HG03460 (cell line): Measurements from ENCODE around the gene IGLL5.

Experiments used
- ATAC-seq: cut with Tn5 transposase; IDR thresholded peaks from one replicate; pipeline ENCODE4 v1.9.1; 2021; ENCODE audit not compliant: unreplicated experiment

The IGLL5 gene

DNA sequence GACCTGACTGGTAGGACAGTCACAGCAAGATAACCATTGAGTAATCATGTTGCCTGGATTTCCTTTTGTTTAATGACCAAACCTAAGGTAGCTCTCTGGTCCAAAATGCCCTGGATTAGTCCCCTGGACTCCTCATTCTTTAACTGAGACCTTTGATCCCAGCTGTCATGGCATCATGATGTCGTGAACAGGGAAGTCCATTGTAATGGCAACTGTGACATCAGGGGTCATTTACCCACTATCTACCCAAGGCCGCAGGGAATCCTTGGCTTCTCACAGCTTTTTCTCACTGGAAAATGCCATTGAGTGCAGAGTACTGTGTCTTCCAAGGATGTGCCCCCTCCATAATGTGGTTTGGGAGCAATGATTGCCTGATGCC lies 29.1 kb upstream of the IGLL5 start:
- ATAC-seq = no peak

DNA sequence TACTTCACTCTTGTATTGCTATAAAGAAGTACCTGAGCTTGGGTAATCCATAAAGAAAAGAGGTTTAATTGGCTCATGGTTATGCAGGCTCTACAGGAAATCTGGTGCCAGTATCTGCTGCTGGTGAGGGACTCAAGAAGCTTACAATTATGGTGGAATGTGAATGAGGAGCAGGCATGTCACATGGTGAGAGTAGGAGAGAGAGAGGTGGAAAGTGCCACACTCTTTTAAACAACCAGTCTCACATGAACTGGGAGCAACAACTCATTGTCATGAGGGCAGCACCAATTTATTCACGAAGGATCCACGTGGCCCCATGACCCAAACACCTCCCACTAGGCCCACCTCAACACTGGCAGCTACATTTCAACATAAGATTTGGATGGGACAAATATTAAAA lies 24.6 kb upstream of the IGLL5 start:
- ATAC-seq = no peak

DNA sequence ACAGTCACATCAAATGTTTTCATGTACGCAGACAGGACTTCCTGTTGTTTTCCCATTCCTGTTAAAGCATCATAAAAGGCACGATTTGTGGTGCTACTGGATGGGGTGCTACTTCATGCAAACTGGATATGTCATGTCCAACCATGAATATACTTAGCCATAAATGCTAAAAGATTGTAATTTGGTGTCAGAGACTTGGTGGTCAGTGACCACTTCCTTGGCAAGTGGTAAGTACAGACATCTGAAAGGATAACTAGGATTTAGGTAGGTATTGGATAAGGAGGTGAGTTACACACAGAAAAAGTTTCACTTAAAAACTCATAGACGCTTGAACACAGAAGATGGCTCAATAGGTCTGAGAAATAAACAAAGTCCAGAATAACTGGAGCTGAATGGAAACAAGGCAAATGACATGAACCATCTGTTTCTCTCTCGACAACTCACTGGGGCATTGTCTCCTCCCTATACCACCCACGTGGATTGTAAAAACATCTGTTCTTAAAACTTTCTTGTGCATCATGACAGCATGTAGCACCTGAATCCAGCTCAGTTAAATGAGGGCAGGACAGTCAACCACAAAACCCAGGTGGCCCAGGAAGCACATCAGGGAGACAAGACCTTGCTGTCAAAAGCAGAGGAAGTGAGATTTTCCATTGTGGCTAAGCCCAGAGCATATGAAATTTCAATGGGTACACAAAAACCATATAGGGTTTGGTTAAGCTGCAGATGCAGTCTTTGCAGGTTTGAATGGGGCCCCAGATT lies 22.1 kb upstream of the IGLL5 start:
- ATAC-seq = no peak

DNA sequence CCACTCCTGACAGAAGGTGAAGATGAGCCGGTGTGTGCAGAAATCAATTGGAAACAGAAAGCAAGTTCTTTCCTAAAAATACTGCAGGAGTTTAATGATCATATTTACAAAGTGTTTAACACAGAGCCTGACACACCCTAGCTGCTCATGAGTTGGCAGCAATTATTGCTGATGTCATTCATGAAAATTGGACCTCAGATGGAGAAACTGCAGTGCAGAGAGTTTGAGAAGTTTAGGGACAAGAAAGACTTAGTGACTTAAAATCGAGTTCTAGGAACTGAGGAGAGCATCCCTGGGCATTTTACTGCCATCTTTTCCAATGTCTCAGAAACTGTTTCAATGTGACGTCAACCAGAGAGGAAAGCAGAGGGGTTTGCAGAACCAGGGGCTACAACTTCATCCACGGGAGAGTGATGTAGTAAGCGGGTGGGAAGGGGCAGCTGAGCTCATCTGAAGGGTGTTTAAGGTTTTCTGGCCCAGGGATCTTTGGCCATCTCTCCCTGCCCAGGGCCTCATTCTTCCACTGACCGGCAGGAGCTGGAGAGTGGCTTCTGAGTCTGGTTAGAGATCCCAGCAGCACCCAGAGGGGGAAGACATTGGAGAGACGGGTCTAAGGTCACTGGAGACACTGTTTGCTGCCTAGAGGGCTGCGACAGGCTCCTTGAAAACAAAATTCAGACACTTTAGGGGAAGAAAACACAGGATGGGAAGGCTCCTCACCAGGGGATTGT lies 21.1 kb upstream of the IGLL5 start:
- no peak for ATAC-seq

DNA sequence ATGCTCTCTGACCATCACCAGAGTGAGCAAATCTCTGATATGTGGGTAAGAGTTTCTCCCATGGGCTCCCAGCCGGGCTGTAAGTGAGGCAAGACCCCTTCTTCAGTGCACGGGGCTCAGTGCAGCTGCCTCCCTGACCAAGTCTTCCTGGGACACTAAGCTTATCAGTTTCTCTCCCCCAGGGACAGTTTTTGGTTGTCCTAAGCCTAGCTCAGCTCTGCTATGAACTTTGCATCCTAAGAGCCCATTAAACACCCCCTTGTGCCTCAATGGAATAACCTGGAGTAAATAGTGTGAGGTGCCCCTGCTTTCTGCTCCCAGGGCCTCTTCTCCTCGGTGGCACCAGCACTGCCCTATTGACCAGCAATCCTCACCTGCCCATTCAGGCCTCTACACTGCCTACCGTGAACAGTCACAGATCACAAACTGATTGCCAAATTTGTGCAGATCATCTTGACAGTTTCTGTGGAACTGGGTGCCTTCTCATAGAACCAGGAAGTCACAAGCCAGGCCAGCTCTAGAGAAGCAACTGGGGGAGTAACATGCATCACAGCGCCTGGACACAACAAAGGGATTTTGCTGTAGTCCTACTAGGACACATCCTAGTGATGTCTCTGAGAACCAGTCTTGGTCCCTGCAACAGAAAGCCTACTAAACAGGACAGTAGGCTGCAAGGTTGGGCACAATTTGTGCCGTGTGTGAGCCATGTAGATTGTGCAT lies 19.5 kb upstream of the IGLL5 start:
- ATAC-seq = no peak

DNA sequence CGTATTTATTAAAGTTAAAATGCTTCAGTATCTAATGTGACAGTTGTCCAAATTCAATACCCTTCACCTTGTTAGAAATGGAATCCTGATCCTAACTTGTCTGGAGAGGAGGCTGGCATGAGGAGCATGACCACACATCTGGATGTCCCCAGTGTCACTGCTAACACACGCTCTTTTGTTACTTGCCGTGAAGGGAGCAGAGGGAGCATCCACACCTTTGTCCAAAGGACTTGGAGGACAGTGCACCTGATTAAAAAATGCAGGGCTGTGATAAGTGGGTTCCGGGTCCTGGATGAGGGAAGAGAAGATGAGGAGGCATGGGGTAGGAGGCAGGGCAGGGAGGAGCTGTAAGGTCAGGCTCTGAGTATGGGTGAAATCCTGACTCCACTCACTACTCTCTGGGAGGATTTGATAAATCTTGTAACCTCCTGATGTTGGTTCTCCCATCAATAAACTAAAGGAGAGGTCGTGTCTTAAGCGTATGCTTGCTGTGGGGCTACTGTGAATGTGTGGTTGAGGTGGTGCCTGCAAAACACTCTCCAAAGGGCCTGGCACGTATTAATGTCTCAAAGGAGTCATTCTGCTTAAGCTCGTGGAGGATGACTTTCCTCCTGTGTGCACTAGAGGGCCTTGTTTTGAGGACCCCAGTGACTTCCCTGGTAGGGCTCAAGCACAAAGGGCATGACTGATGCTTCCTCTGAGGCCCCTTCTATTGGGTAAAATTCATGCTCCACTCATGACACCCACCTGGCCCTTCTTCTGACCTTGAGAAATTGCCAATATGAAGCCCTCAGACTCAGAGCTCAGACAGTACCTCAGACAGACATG lies 16.8 kb upstream of the IGLL5 start:
- ATAC-seq = no peak

DNA sequence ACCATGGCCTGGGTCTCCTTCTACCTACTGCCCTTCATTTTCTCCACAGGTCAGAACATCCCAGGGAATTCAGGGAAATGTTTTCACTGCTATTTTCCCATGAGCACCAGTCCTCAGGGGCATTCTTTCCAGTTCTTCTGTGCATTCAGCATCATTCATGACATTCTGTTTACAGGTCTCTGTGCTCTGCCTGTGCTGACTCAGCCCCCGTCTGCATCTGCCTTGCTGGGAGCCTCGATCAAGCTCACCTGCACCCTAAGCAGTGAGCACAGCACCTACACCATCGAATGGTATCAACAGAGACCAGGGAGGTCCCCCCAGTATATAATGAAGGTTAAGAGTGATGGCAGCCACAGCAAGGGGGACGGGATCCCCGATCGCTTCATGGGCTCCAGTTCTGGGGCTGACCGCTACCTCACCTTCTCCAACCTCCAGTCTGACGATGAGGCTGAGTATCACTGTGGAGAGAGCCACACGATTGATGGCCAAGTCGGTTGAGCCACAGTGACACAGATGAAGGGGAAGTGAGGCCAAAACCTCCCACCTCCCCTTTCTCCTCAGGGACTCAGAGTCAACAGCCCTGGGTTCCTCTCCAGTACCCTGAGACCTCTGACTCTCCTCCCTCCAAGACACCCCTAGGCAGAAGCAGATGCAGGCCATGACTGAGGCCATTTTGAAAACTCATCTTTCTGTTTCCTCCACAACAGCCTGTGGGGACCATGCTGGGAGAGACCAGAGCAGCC lies 15.9 kb upstream of the IGLL5 start:
- ATAC-seq = no peak

DNA sequence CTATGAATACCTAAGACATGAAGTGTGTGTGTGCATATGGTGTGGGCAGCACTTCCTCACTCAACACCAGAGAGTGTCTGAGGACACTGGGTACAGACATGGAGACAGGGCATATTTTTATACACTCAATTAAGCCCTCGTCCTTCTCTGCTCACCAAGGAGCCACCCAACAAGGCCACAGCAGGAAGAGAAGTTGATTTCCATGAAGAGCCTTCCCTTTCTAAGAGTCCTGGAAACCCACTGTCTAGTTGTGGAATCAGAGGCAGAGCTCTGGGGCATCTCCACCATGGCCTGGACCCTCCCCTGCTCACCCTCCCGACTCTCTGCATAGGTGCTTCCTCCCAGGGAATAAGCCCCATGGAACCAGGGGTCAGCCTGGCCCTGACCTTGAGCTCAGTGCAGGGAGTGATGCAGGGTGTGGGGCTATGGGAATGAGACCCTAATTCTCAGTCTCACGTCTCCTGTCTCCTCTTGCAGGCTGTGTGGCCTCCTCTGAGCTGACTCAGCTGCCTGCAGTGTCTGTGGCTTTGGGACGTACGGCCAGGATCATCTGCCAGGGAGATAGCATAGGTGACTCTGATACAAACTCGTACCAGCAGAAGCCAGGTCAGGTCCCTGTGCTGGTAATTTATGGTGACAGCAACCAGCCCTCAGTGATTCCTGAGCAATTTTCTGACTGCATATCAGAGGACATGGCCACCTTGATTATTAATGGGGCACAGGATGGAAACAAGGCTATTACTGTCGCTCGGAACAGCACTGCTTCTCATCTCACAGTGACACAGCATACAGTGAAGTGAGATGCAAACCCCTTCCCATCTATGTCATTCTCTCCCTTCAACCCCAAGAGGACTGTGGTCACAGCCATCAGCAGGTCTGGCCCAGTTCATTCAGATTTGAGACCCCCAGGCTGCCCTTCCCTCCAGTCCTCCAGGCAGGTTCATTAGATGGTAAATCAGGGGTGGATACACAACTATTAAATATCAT lies 14.6 kb upstream of the IGLL5 start:
- ATAC-seq = no peak

DNA sequence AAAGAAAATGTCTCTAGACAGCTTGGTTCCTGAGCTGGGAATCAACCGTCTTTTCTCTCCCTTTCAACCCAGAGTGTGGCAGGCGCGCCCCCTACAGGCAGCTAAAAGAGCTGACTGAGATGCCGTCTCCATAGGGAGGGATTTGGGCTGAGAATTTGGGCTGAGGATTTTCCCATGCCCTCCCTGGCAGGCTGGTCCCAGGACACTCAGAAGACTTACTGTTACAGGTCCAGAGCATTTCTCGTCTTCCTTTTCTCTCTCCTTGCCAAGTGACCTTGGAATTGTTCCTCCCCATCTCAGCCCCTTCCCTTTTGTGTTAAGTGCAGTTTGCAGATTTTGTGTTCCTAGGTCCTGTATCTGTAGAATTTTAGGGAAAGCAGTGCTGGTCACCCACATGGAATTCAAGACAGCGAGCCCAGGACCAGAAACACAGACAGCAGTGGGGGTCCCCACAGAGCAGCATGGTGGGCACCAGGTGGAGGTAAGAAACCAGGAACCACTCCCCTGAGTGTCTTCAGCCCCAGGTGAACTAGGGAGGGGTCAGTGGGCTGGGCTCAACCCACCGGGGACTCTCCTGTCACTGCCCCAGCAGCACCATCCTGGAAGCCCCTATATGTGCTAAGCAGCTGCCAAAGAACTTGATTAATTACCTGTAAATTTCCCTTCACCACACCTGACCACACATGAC lies 9.9 kb upstream of the IGLL5 start:
- ATAC-seq = no peak

DNA sequence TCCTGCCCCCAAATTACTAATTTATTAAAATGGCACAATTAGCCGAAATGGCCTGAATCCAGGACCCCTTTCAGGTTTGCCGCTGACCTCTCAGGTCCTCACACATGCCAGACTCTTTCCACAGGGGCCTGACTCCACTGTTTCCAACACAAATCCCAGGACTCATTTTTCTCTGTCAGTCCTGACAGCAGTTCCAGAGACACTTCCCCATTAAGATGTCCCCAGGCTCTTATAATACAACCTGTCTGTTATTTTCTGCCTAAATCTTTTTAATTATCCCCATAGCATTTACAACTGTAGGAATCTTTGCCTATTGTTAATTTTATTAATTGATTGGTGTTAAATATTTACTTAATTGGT lies 9.4 kb upstream of the IGLL5 start:
- no peak for ATAC-seq

DNA sequence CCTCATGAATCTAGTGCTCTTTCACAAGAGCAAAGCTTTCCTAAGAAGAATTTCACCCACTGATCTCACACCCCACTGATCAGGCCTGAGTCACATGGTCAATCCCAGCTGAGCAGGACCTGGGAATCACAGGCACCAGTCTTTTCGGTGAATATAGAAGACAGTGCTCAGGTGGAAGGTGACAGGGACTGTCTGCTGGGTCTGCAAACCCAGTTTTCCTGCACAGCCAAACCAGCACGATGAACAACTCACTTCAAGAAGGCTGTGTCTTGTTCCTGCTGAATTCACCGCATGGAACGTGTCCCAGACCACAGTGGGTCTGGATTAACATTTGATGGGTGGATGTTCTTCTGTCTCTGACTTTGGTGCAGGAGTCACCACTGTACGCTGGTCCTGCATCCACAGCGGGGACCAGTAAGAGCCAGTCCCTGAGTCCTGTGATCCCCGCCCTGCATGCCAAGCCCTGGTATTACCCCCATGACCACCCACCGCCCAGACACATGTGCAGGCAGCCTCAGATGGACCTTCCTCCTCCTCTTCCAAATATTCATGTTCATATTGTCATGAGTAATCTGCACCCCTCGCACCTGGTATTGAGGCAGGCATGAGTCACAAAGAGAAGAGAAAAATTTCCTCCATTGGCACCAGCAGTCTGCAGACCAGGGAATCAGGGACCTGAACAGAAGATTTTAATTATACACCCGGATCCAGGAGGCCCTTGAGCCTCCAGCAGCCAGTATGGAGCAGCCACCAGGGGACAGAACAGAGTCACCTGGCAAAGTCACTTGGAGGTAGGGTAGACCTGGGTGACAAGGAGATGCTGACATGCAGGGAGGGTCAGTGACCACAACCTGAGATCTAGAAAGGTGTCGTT lies 8.6 kb upstream of the IGLL5 start:
- no peak for ATAC-seq

DNA sequence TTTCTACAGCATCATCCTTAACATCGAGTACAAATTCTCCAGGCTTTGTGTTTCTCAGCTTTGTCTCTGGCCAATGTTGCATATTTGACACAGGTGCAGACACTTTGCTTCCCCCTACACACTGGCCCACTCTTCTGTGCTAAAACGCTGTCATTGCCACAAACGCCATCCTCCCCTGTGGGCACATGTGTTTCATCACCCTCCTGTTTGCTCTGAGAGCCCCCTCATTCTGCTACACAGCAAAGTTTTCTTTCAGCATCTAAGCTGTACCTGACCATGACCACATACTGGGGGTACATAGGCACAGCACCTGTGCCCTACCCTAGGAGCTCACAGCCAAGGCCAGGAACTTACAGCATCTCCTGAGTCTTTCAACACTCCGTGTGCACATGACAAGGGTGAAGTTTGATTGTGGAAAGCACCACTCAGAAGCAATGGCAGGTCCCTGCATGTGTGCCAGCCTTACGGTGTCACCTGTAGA lies 7.9 kb upstream of the IGLL5 start:
- ATAC-seq = no peak

DNA sequence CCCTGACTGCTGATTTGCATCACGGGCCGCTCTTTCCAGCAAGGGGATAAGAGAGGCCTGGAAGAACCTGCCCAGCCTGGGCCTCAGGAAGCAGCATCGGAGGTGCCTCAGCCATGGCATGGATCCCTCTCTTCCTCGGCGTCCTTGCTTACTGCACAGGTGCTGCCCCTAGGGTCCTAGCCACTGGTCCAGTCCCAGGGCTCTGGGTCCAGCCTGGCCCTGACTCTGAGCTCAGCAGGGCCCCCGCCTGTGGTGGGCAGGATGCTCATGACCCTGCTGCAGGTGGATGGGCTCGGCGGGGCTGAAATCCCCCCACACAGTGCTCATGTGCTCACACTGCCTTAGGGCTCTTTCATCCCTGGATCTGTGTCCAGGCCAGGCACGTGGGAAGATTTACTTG lies 7.0 kb upstream of the IGLL5 start:
- ATAC-seq = no peak

DNA sequence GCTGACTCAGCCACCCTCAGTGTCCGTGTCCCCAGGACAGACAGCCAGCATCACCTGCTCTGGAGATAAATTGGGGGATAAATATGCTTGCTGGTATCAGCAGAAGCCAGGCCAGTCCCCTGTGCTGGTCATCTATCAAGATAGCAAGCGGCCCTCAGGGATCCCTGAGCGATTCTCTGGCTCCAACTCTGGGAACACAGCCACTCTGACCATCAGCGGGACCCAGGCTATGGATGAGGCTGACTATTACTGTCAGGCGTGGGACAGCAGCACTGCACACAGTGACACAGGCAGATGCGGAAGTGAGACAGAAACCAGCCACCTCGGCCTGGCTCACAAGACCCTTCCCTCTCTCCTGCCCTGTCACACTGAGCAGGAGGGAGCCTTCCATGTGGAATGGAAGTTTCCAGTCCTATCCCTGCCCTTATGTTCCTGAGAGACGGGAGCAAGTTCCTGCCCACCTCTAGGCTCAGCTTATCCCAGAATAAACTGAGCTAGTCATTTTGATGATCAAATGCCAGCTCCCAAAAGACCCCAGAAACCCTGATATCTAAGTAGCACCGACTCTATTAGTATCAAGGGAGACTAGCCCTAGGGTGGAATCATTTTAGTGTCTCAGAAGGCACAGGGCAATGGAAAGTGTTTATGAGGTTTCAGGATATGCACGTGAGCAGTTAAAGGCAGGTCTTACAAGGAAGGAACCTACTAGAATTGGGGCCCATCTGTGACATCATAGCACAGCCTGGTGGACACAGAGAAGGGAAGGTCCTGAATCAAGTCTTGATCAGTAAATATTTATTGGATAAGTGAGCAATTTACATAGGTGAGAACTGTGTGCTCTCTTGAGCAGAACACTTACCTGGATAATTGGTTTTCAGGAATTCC lies 6.3 kb upstream of the IGLL5 start:
- no peak for ATAC-seq

DNA sequence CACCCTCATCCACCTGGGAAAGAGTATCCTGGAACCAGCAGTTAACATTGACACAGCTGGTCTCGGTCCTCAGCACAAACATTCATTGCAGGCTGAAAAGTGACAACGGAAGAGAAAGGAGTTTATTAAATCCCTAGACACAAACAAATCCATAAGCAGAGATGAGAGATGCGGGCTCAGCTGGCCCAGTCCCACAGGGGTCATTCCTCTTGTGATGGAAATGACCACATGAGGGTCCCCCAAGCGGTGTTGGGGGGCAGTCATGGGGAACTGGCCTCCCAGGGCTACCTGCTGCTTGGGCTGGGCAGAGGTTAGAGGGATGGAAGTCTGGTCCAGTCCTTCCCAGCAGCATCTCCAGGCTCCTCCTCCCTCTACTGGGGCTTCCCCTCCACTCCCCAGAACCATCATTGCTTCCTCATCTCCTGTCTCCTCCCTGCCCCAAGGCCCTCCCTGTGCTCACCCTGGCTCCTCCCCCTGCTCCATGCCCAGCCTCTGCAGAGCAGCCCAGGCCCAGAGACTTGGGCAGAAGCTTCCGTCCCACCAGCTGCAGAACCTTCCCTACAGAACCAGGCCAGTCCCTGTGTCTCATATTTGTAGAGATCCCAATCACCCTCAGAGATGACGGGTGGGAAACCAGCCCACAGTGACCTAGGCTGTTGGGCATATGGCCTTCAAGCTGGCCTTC lies 5.4 kb upstream of the IGLL5 start:
- no peak for ATAC-seq

DNA sequence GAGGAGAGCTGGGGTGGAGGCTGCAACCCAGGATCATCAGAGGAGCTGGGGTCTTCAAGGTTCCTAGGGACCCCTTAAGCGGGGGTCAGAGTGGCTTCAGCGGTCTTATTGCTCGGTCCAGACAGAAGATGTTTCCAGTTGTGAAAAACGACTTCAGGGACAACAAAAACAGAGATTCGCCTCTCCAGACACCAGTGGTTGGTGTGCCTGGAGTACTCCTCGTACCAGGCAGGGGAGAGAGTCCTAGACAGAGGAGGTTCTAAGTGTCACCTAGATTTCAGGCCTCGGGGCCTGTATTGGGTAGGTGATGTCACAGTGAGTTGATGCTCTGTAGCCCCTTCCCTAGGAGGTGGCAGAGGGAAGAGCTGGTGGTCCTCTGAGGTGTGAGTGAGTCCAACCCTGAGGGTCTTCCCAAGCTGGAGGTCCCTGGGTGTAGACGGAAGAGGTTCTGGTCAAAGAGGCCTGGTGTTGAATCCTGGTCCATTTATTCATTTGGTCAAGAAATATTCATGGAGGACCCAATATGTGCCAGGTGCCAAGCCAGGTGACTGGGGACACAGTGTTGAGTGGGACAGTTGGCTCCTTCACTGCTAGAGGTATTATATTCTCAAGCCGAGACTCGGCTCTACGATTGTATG lies 4.4 kb upstream of the IGLL5 start:
- no peak for ATAC-seq
